Ishikawa (cell line): ENCODE results near the gene GPD2.
A peak's percentile ranks its signal among the peaks of the same experiment; 100 is the strongest.

ENCODE experiments used
- CEBPB ChIP-seq: IDR thresholded peaks from 2 replicates; pipeline ENCODE4 v1.6.1; 2012
- CREB1 ChIP-seq: IDR thresholded peaks from 2 replicates; pipeline ENCODE4 v1.6.1; 2012; ENCODE audit warnings: low read depth
- EGR1 ChIP-seq: IDR thresholded peaks from 2 replicates; pipeline ENCODE4 v1.6.1; 2012
- EP300 ChIP-seq: IDR thresholded peaks from 2 replicates; pipeline ENCODE4 v1.6.1; 2012; ENCODE audit warnings: borderline replicate concordance
- FOXM1 ChIP-seq: IDR thresholded peaks from 2 replicates; pipeline ENCODE4 v1.6.1; 2012; ENCODE audit warnings: low read depth, borderline replicate concordance
- MAX ChIP-seq: IDR thresholded peaks from 2 replicates; pipeline ENCODE4 v1.6.1; 2012
- NFIC ChIP-seq: IDR thresholded peaks from 2 replicates; pipeline ENCODE4 v1.6.1; 2012
- RAD21 ChIP-seq: IDR thresholded peaks from 2 replicates; pipeline ENCODE4 v1.6.1; 2012; ENCODE audit warnings: low read depth
- REST ChIP-seq: IDR thresholded peaks from 2 replicates; pipeline ENCODE4 v1.6.1; 2012; ENCODE audit warnings: low read depth, mild to moderate bottlenecking
- TAF1 ChIP-seq: IDR thresholded peaks from 2 replicates; pipeline ENCODE4 v1.6.1; 2012; ENCODE audit warnings: low read depth, mild to moderate bottlenecking
- TCF12 ChIP-seq: IDR thresholded peaks from 2 replicates; pipeline ENCODE4 v1.6.1; 2012; ENCODE audit warnings: low read depth
- TEAD4 ChIP-seq: IDR thresholded peaks from 2 replicates; pipeline ENCODE4 v1.6.1; 2012
- USF1 ChIP-seq: IDR thresholded peaks from 2 replicates; pipeline ENCODE4 v1.6.1; 2012
- YY1 ChIP-seq: IDR thresholded peaks from 2 replicates; pipeline ENCODE4 v1.6.1; 2012; ENCODE audit warnings: low read depth
- ZBTB7A ChIP-seq: IDR thresholded peaks from 2 replicates; pipeline ENCODE4 v1.6.1; 2012; ENCODE audit warnings: low read depth

The GPD2 gene

GRCh38 chr2:156398176-156398575 is 38.0 kb upstream of the GPD2 start:
- TF ChIP-seq TEAD4 (no peak), NFIC (no peak), ZBTB7A (no peak), YY1 (no peak), USF1 (no peak), TCF12 (no peak), TAF1 (no peak), EP300 (no peak), MAX (no peak), CEBPB (no peak), EGR1 (no peak), REST (no peak)

- TF ChIP-seq USF1 (no peak), TAF1 (no peak), MAX (no peak), YY1 (no peak), RAD21 (no peak), FOXM1 (no peak), REST (no peak), TEAD4 (no peak), NFIC (no peak), CREB1 (no peak), CEBPB (no peak), EGR1 (no peak), ZBTB7A (no peak)
Measured at GRCh38 chr2:156399224-156399949, 36.8 kb upstream of the GPD2 start.

- TF ChIP-seq YY1 (0 out of 2 replicates have a peak, but pooled peaks have one; percentile 28), TCF12 (no peak), ZBTB7A (no peak), EGR1 (no peak), MAX (peak; percentile 86), CEBPB (0 out of 2 replicates have a peak, but pooled peaks have one; percentile 38), NFIC (no peak; the same call in 1 of the 2 replicates), FOXM1 (peak; percentile 7; the same call in 1 of the 2 replicates), USF1 (peak; percentile 49; the same call in 1 of the 2 replicates), EP300 (no peak), RAD21 (no peak), CREB1 (no peak), REST (no peak), TAF1 (peak; percentile 47), TEAD4 (no peak)
Measured at GRCh38 chr2:156399950-156400705, 36.1 kb upstream of the GPD2 start.
